GM19467 (cell line): ENCODE results near the gene CEBPG.

Experiments used
- ATAC-seq: cut with Tn5 transposase; IDR thresholded peaks from one replicate; pipeline ENCODE4 v1.9.1; 2021; ENCODE audit warnings: mild to moderate bottlenecking, moderate library complexity; ENCODE audit not compliant: unreplicated experiment

CEBPG gene

DNA sequence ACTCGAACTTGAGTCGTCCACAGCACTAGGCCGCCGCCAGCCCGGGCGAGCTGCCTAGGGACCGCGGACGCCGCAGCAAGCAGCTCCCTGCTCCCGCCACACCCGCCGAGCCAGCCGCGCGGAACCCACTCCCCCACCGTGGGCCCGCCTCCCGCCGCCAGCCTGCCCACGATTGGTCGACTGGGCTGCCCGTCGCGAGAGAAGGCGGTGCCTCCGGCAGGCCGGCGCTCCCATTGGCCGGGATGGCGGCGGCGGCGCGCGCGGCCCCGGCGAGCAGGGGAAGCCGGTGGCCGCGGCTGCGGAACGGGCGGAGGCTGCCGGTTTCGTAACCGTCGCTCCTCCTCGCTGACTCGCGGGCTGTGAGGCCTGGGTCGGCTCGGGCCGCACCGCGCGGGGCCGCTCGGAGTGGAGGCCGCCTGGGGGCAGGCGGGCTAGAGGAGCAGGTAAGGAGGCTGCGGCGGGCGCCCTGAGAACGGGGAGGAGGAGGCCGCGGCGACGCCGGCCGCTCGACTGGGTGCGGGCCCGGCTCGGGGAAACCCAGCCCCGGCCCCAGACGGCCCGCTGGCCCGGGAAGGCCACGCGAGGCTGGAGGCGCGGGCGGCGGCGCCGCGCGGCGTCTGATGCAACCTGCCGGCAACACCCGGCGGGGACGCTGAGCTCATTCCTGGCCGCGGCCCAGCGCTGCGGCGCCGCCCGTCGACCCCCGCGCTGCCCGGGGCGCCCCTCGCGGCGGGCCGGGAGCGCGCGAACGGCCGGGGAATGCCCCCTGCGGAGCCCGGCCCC lies at the start of gene CEBPG:
CEBPG (plus strand) TSS at position 257 of the 783 bp plus-strand sequence. CDS start 5,531 bp downstream, outside the sequence.
- ATAC-seq = peak; percentile 78

DNA sequence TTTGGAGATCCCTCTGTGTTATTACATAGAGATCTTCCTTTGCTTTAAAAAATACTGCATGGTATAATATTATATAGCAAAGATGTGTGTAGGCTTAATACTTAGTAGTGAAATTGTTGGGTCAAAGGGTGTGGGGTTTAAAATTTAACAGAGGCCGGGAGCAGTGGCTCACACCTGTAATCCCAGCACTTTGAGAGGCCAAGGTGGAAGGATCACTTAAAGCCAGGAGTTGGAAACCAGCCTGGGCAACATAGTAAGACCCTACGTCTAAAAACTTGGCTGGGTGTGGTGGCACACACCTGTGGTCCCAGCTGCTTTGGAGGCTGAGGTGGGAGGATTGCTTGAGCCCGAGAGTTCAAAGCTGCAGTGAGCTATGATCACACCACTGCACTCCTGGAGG lies 48.9 kb upstream of the CEBPG start:
- no peak for ATAC-seq

DNA sequence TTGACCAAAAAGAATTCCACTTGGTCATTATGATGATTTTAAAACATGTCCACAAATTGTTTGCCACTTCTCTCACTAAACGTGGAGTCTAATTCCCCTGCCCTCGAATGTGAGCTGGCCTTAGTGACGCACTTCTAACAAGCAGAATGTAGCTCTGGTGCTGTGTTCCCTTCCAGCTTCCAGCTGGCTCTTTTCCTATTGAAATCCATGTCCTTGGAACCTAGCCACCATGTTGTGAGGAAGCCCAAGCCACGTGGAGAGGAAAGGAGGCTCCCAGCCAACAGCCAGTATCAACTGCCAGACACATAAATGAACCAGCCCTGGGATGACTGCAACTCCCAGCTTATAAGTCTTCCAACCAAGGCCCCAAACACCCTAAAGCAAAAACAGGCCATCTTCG lies 47.6 kb upstream of the CEBPG start:
- no peak for ATAC-seq

DNA sequence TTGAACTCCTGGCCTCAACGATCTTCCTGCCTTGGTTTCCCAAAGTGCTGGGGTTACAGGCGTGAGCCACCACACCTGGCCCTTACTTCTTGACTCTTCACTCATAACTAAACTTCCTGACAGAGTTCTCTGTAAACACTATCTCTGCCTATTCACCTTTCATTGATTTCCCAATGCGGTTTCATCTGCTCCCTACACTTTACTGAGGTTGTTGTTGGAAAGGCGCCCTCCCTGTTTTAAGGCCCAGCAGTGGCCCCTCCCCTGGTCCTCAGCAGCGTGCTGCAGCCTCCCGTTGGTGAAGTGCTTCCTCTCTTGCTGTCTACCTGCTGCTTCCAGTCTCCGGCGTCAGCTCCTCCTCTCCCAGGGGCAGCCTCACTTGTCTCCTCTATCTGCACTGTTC lies 44.4 kb upstream of the CEBPG start:
- no peak for ATAC-seq

DNA sequence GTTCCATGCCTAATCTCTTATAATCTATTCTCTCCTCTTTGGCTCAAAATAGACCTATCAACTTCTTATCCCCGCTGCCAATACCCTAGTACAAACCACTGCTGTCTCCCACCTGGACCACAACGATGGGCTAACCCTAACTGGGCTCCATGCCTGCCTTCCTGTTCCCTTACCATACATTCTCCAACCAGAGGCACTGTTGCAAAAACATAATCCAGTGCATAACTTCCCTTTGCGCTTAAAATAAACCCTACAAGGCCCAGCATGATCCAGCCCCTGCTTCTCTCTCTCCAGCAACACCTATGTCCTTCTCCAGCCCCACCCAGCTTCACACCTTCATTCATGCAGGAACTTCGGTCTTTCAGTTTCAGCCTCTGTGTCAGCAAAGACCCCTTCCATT lies 43.8 kb upstream of the CEBPG start:
- no peak for ATAC-seq

DNA sequence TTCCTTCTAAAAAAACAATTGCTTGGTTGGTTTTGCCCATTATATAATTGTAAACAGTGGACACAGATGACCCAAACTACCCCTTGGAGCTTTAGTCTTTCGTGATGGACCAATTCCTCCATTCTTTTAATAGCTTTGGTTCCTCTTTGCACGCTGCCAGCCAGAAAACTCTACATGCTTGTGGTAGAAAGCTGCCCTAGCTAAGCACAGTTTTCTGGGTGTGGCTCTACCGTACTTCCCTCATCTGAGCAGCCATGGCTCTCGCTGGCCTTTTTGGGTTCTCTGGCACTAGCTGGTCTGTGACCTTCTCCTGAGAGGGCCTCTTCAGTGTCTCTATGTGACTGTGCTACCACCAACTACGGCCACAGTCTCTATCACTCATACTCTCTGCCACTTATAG lies 41.3 kb upstream of the CEBPG start:
- no peak for ATAC-seq

DNA sequence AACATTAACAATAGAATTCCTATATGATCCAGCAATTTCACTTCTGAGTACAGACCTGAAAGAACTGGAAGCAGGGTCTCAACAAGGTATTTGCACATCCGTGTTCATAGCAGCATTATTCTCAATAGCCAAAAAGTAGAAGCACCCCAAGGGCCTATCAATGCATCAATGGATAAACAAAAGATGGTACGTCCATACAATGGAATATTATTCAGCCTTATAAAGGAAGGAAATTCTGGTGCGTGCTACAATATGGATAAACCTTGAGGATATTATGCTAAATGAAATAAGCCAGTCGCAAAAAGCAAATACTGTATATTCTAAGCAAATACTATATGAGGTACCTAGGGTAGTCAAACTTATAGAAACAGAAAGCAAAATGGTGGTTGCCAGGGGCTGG lies 40.4 kb upstream of the CEBPG start:
- ATAC-seq = no peak

DNA sequence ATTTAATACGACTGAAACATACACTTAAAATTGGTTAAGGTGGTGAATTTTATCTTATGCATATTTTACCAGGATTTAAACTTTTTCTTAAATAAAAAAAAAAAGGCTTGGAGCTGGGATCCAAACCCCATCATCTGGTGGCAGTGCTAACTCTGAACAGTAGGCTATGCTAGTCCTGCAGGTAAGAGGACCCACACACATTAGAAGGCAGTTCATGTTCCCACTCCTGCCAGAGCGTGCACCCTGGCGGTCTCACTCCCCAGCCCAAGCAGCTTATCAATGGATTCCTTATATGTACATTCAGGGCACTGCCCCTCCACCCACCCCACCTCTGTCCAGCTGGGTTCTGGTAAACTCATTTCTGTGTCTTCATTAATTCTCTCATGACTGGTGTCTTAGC lies 39.9 kb upstream of the CEBPG start:
- ATAC-seq = no peak

DNA sequence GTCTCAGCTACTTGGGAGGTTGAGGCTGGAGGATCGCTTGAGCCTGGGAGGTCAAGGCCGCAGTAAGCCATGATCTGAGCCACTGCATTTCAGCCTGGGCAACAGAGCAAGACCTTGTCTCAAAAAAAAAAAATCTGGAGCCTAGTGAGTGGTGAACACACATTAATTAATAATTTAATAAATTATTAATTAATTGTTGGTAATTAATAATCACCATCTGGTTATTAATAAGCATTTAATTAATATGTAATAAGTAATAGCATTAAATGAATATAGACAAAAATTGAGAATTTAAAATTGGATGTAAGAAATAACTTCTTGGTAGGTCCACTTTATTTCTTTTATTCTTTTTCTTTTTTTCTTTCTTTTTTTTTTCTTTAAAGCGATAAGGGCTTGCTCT lies 39.2 kb upstream of the CEBPG start:
- no peak for ATAC-seq

DNA sequence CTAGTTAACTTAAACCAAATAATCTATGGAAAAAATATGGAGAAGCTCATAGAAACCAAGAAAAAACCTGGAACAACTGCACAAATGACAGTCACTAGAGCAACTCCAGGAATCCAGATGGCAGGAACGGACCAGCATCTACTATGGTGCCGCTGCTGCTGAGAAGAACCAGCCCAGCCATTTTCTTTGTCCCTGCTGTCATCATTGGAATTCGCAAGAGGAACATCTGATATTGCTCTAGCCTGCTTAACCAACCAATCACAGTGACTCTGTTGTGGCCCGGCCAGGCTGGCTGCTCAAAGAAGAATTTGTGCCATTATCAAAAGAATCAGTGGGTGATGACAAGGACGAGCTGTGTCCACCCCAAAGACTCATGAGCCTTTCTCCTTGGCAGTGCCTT lies 38.1 kb upstream of the CEBPG start:
- no peak for ATAC-seq

DNA sequence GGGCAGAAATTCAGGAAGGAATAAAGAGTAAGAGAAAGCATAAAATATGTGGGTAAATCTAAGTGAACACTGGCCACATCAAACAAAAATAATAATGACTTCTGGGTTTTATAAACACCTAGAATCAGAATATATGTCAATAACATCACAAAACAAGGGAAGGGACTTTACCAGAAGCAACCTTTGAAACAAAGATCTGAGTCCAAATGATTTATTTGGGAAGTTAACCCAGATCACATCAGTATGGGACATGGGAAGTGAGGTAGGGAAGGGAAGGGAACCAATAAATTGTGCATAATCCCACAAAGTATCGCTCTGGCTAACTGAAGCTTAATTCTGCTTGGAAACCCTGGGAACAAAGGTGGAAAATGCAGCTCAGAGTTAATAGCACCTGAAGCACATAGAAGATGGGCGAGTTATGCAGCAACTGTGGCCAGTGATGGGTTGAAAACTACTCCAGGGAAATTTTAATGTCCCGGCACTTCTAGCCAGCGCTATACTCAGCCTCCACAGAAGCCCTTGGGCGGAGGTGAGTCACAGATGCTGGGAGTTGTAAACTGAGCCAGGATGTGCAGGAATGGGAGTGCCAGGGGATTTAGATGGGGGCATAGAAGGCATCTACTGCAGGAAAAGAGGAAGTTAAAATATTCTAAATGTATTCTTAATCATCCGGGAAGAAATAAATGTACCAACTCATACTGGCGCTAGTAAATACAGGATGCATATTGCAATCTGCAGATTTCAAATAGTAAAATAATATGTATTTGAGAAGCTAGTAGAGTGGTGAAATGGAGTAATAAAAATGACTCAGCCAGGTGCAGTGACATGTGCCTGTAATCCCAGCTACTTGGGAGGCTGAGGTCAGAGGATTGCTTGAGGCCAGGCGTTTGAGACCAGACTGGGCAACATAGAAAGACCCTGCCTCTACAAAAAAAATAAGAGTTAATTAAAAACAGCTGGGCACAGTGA lies 34.2 kb upstream of the CEBPG start:
- ATAC-seq = no peak

DNA sequence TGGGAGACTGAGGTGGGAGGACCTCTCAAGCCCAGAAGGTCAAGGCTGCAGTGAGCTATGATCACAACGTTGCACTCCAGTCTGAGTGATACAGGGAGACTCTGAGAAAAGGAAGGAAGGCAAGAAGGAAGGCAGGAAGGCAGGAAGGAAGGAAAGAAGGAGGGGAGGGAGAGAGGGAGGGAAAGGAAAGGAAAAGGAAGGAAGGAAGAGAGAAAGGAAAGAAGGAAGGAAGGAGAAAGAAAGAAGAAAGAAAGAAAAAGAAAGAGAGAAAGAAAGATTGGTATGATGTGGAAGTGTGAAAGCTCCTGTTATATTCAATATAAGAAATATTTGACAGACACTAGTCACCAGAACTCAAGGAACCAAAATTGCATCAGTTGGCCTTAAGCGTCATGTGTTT lies 32.5 kb upstream of the CEBPG start:
- ATAC-seq = no peak

DNA sequence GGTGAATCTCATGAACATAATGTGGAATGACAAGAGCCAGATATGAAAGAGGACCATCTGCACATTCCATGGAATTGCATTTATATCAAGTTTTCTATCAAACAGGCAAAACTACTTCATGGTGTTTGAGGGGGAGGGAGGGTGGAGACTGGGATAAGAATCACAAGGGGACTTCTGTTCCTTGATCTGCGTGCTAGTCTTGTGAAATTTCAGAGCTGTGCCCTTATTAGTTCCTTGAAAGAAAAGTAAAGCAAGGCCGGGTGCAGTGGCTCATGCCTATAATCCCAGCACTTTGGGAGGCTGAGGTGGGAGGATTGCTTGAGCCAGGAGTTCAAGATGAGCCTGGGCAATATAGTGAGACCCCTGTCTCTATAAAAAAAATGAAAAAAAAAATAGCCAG lies 30.2 kb upstream of the CEBPG start:
- no peak for ATAC-seq

DNA sequence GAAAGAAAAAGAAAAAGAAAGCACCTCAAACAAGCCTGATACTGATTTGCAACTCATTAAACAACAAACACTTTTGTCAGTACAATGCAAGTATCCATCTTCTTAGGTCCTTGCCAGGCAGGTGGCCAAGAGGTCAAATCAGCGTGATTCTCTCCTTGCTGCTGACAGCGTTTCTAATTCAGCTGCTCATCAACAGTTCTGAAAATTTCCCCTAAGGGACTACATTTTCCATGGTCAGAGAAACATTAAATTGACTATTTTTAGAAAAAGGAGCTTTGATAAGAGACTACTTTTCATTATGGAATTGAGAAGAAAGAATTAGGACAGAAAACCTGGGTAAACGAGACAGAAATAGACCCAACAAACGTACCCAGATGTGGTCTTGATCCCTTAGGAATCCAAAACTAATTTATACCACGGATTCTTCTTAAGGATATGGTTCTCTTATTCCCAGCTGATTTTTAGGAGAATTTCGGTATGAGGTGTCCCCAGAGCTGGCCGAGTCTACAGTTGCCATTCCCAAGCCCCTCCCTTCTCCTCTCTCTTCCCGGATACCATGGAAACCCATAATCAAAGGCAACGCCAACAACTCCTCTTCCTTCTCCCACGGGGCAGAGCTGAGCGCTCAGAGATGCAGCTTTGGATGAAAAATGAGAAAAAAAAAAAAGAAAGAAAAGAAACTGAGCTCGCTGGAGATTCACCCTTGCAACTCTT lies 29.5 kb upstream of the CEBPG start:
- ATAC-seq = no peak

DNA sequence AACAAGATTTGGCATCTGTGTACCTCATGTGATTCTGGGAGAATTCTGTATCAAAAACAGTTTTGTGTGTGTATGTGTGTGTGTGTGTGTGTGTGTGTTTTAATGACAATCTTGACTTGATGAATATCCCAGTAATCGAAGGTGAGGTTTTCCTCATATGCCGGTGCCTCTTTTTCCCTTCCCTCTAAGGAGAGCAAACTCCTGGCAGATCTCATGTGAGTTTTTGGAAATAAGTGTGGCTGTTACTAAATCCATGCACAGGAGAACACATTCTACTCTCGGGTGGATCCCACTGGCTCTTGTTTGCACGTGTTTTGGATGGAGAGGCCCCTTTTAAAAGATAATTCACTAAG lies 29.0 kb upstream of the CEBPG start:
- no peak for ATAC-seq

DNA sequence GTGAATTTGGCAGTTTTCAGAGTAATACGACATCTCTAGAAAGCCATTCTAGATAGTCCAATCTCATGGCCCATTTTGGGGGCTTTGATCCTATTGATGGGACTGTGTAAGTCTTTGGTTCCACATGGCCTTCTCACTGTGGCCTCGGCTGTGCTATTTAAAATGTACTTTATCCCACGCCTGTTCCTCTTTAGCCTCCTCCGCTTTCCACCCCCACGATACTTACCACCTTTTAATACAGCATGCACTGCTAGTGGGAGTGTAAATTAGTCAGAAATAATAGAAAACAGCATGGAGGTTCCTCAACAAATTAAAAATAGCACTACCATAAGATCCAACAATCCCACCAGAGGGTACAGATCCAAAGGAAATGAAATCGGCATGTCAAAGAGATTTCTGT lies 28.3 kb upstream of the CEBPG start:
- ATAC-seq = no peak

DNA sequence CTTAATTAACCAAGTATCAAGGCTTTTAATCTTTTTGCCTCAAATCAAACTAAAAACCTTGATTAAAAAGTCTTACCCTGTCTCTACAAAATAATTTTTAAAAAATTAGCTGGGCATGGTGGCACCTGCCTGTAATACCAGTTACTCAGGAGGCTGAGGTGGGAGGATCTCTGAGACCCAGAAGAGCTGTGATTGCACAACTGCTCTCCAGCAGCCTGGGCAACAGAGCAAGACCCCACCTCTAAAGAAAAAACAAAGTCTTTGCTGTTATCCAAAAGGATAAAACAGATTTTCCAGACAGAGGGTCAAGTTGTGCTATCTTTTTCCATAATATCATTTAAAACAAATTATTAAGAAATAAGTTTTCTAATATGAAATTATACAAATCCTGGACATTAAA lies 26.8 kb upstream of the CEBPG start:
- ATAC-seq = no peak

DNA sequence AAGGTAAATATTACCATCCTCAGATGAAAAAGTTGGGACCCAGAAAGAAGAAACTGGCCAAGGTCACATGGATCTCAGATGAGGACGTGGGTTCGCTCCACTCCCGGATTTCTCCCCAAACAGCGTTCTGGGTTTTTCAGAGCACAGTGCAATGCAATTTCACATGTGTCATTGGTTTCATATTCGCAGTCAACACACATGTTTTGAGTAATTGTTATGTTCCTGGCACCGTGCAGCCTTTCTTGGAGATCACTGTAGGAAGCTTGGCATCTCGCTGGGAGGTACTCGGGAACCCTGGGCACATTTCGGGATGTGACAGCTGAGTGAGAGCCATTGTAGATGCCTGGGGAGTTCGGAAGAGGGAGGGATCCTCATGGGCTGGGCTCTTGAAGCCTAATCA lies 26.2 kb upstream of the CEBPG start:
- ATAC-seq = no peak

DNA sequence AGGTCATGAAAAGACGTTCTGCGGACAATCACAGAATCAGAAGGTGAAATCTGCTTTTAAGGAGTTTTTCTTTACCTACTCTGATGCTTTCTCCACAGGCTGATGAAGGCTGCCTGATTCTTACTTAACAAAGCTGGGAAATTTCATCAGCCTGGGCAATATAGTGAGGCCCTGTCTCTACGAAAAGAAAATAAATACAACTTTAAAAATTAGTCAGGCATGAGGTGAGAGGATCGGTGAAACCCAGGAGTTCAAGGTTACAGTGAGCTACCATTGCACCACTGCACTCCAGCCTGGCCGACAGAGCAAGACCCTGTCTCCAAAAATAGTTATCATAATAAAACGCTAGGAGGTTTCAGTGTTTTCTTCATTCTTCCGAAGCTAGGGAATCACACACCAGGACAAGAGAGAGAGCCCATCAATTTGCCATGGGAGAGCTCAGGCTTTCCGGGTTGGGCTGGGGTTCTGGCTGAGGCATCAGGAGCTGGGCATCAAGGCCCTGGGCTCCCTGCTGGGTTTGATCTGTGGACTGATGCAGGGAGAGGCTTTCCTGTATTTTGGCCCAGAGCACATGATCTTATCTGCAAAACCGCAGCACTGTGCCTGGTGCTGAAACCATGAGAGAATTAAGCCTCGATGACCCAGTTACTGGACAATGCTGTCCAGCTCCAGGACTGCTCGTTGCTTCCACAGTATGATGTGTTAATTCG lies 25.1 kb upstream of the CEBPG start:
- ATAC-seq = no peak

DNA sequence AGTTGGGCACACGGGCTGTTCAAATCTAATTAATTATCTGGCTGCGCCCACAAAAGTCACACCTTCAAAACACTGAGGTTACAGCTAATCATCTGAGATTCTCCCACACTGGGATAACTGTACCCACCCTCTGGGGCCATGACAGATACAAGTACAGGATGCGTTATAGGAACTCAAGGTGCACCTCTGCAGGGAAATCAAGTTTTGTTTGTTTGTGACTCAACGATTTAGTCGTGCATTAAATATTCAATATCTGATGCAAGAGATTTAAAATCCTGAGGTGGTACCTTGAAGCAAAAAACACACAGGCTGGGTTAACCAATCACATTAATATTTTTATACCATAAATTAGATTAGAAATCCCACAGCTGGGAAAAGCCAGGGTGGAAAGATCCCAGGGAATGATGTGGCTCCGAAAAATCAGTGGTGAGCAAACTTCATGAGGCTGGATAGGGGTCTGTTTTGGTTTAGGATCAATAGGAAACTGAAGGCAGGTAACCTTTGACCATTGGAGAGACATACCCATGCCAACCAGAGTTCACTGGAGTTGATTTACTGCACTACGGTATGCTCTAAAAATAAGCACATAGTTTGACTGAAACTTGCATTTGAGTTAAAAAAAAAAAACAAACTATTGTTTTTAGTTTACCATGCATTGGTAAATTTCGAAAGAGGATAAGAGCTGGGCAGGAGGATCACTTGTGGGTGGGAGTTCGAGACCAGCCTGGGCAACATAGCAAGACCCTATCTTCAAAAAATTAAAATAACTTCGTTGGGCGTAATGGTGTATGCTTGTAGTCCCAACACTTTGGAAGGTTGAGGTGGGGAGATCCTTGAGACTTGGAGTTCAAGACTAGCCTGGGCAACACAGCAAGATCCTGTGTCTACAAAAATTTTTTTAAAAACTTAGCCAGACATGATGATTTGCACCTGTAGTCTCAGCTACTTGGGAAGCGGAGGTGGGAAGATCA lies 23.9 kb upstream of the CEBPG start:
- ATAC-seq = no peak
